HG02678 (cell line): Measurements from ENCODE around the gene LYPD6B.

Experiments
- ATAC-seq: cut with Tn5 transposase; IDR thresholded peaks from one replicate; pipeline ENCODE4 v1.9.1; 2021; ENCODE audit warnings: mild to moderate bottlenecking, moderate library complexity; ENCODE audit not compliant: unreplicated experiment

Gene LYPD6B

DNA sequence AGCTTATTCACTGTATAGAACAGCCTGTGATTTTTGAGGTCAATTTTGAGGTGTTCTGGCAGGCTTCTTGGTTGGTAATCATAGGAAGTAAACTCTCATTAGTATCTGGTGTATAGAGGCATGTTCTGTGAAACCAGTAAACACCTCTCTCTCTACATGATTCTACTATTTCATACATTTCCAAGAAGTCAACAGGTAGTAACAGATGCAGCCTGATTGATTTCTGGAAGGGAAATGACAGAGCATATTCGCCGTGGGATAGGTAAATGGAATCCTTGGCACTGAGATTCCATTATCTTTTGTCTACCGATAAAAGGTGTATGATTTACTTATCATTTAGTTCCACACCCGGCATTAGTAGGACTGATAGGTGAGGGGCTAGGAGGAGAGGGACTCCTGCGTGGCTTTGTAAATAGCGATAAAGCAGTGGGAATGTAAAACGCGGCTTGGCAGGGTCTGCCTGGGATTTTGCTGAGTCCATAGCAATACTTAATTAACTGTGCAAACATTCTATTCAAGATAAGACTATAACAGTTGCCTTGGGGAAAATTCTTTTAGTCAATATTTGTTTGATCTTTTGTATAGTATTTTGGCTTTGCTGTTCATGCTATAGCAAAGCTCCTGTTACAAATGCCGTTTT, 32.3 kb downstream of the LYPD6B start:
- ATAC-seq = no peak

DNA sequence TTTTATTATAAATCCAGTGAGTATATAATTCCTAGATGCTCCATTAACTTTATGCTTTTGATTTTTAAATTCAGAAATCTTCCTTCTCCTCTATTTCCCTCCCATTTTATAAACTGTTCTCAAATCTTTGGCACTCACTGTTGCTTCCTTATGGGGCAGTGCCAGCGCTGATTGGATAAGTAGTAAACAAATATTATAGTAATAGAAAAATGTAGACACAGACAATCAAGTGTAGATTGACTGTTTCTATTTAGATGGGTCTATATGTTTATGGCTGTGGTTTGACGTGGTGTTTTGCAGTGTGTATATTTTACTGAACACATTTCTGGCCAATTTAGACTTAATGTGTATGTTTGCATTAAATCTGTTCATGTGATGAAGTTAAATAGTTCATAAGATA, 36.6 kb downstream of the LYPD6B start:
- ATAC-seq = no peak

DNA sequence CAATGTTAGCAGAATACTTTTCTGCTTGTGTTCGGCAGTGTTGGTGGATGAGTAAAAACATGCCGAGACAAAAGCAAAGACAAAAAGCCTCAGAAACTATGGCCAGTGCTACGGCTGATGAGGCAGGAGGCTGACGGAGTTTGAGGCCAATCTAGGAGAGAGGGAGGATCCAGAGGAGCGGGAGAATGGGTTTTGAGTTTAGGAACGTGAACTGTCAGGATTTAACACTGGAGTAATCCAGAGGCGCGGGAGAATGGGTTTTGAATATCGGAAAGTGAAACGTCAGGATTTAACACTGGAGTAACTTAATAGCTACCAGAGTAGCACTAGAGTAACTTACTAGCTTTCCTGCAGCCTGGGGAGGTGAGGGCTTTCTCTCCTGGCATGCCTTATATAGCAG, 37.4 kb downstream of the LYPD6B start:
- no peak for ATAC-seq

DNA sequence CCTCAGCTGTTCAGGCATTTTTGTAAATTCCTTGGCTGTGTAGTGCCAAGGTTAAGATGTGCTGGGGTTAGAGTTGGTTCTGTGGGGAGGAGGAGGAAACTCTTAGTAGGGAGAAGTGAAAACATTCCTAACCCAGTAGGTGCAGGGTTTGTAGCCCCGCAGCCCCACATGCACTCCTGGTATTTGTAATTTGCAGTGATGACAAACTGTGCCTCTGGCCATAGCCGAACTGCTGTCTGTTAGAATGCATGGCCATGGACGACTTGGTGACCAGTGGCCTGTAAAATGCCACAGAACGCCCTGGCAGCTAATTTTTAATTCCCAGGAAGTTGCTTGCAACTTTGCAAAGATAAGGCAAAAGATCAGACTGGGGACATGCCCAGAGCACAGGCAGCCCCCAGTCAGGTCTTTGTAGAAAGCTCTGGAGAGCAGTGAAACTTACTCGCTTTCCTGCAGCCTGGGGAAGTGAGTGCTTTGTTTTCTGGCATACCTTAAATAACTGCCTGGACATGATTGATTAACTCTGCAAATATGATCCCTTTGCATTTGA, 38.4 kb downstream of the LYPD6B start:
- no peak for ATAC-seq

DNA sequence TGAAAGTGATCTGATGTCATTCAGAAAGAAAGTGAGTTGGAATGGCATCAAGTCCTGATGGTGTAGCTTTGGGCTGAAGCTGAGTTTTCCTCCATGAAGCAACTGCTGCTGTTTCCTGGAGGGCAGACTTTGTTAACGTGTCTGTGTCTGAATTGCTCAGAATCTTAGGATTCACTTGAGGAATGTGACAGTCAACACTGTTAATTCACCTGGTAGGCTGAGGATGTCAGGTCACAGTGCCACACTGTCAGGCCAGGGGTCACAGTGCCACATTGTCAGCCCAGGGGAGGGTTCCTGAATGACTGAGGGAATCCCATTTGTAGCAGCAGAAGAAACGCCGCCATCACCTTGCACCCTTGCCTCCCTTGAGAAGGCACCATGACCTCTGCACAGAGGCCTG, 39.4 kb downstream of the LYPD6B start:
- no peak for ATAC-seq

DNA sequence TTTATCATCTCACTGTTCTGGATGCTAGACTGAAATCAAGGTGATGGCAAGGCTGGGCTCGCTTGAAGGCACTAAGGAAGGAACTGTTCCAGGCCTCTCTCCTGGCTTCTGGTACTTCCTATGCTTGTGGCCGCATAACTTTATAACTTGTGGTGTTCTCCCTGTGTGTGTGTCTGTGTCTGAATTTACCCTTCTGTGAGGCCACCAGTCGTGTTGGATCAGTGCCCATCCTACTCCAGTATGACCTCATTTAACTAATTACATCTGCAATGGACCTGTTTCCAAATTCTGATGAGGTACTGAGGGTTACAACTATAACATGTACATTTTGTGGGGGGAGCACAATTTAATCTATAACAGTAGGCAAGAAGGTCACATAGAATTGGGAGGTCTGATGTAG, 41.6 kb downstream of the LYPD6B start:
- ATAC-seq = no peak

DNA sequence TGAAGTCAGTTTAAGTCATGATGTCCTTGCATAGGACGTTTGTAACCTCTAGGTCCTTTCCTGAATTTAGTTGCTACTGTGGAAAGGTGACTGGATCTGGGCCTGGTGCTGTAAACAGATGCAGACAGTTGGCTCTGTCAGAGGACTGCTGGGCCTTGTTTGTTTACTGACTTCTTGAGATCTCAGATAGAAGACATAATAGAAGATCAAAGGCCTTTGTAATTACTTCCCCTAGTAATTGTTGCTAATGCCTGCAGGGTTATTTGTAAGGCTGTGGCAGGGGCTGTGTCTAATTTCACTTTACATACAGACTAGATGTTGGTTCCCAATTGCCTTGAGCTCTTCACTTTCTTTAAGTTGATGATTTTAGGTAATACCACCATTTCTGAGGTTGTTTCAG, 42.5 kb downstream of the LYPD6B start:
- no peak for ATAC-seq

DNA sequence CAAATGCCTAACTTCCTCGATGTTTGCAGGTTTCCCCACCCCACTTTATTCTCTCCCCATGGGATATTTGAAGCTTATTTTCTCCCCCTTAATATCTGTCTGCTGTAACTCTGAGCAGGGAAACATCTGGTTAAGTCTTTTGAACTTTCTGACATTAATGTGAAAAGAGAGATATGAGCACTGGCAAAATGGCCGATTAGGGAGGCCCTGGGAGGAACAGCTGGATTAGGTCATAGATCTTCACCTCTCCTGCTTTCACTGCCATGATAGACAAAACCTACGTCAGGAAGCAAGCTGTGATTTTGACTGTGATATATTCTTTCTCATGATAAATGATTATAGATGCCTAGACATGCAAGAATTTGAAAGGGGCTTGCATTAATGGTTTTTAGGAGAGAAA, 43.6 kb downstream of the LYPD6B start:
- ATAC-seq = no peak

DNA sequence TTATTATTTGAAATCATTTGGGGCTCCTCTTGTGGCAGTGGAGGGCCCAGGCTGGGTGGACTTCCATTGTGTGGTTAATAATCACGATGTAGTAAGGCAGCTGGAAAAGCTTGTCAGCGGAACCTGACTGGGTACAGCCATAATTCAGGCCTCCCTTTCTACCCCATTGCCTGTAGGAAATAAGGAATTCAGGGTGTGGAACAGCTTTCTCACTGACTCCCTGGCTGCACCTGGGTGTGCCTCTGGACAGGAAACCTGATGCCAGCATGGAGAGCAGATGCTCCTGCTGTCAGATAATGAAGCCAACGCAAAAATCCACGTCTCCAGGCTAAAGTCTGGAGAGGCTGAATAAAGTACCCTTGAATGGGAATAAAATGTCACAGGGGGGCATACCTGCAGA, 44.2 kb downstream of the LYPD6B start:
- no peak for ATAC-seq

DNA sequence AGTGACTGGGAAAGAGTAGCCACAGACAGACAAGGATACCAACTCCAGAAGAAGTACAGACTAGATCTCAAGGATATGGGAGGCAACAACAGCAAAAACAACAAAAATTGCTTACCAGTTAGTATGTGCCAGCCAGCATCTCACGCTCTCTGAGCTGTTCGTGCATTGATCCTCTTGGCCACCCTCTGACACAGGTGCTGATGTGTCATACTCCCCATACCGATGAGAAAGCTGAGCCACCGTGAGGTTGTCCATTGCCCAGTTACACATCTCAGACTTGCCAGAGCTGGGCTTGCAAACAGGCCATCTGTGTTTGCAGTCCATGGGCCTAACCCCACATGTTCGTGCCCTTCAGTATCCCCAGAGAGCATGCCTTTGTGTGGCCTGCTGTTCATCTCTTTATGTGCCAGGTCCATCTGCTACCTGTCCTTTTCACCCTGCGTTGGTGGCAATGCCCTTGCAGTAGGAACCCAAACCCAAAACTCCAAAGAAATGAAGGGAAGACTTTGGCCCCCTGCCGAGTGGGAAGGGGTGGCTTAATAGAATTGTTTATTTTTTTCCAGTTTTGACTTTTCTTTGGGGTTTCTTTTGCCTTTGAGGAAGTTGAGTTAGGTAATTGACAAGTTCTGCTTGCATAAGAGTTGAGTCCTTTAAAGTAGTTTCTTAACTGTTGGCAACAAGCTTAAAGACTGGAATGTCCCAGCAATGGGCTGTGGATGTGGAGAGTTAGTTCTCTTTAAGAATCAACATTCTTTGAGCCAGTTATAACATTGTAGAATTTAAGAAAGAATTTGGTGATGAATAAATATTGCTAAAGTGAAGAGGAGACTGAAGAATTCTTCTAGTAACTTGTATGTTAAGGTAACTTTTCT, 46.7 kb downstream of the LYPD6B start:
- ATAC-seq = no peak

DNA sequence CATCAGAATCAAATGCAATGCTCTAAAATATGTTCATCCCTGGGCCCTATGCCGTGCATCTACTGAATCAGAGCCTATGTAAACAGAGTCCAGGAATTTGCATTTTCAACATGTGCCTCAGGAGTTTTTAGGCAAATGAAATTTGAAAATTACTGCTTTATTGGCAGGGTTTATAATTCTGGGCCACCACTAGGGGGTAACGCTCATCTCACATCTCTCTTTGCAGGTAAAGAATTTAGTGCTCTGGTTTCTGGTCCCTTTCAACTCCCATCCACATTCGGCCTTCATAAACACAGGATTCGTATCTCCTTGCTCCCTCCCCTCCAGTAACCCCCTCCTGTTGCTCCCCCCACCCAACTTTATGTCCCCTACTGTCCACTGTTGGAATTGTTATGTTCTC, 49.3 kb downstream of the LYPD6B start:
- ATAC-seq = no peak

DNA sequence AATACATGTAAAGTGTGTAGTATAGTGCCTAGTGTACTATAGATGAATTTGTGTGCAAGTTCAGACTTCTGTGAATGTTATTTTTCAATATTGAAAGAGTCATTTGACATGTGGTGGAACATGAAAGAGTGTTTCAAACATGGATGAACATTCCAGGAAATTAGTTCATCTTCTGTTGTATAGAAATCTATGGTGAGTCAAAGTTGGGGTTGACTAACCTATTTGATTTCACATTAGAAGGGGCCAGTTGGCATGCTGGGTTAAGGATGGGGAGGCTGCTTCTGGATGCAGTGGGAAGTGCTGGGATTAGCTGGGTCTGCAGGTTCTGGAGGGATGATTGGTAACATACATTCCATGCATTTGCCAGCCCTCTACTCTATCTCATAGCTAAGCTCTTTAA, 50.6 kb downstream of the LYPD6B start:
- ATAC-seq = no peak

DNA sequence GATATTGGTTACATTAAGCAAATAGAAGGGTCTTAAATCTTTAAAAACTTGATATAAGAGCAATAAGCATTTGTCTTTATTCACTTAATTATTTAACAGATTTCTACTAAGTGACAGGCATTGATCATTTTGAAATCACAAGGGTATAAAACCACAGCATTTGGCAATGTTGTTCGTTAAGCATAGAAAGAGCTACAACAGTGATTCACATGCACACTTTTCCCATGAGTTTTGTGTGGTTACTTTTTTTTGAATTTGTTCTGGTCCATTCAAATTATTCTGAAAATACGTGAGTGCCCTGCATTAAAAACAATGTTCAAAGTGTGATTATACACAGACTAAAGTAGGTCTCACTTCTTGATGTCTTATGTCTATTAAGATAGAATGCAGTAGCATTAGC, 52.2 kb downstream of the LYPD6B start:
- no peak for ATAC-seq

DNA sequence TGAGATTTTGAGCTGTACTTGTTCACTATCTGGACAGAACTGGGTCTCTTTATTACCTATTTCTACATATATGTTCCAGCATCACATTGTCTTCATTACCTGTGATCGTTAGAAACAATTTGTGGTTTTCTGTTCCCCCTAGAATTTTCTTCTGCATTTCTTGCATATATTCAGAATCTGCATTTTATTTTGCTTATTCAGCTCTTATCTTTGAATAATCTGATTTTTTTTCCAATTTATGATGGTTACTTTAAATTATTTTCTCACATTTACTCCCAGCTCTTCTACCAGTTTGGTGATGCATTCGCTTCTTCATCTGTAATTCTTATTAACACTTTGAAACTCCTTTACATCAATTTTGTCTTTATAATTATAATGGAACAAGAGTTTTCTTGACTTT, 55.1 kb downstream of the LYPD6B start:
- ATAC-seq = no peak

DNA sequence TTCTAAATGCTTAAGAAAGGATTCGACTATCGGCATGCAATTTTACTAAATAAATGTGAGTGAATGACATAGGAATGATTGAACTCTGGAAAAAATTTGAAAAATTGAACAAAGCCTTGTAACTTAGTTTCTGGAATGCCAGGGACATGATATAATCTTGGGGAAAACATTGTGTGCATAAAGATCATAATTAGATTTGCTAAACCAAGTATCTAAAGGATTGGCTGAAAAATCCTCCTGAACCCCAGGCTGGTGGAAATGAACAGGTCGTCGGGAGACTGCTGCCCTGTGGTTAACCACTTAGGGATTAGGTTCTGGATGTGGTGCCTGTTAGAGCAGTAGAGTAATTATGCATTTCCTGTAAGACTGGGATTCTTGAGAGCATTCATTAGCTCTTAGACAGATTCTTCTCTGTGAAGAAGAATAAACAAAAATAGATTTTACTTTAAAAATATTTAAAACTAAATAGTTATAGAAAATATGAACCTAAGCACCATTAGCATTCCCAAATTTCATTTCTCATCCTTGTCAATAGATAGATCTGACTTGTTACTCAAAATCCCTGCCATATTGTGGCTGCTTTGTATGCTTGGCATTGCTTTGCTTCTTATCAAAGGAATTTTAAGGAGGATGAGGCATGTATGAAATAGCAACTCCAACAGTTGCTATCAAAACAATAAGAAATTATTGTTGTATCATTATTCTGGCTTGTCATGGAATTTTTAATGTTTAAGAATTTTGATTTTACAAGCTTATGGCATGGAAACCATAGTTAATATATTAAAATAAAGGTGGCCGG, 55.9 kb downstream of the LYPD6B start:
- no peak for ATAC-seq

DNA sequence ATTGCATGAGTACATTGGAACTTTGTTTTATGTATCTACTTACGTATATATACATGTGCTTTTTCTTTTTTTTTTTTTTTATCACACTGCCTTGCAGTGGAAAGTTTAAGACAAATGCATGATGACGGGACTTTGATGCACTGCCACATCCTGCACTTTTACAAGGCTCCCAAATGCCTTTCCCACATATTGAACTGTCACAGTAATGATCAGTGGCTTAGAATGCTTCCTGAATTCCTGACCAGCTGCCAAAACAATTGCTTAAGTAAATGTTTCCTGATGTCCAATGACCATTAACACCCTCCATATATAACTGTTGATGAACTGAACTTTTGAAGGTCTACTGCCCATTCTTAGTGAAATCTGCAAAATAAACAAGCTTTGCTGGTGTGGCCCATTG, 60.2 kb downstream of the LYPD6B start:
- ATAC-seq = no peak

DNA sequence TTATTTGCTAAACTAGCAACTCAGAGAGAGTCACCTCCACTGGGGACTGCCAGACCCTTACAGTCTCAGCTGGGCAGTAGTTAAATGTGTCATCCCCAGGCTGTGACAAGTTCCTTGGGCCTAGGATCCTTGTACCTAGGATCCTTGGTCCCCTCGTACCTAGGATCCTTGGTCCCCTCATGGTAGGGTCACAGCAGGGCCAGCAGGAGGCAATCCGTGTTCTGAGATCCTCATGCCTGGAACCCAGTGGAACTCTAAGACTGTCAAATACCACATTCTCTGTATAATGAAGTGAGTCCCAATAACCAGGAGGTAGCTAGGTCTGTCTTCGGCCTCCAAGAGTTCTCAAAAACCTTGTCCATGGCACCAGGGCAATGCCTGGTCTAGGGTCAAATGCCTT, 60.8 kb downstream of the LYPD6B start:
- no peak for ATAC-seq

DNA sequence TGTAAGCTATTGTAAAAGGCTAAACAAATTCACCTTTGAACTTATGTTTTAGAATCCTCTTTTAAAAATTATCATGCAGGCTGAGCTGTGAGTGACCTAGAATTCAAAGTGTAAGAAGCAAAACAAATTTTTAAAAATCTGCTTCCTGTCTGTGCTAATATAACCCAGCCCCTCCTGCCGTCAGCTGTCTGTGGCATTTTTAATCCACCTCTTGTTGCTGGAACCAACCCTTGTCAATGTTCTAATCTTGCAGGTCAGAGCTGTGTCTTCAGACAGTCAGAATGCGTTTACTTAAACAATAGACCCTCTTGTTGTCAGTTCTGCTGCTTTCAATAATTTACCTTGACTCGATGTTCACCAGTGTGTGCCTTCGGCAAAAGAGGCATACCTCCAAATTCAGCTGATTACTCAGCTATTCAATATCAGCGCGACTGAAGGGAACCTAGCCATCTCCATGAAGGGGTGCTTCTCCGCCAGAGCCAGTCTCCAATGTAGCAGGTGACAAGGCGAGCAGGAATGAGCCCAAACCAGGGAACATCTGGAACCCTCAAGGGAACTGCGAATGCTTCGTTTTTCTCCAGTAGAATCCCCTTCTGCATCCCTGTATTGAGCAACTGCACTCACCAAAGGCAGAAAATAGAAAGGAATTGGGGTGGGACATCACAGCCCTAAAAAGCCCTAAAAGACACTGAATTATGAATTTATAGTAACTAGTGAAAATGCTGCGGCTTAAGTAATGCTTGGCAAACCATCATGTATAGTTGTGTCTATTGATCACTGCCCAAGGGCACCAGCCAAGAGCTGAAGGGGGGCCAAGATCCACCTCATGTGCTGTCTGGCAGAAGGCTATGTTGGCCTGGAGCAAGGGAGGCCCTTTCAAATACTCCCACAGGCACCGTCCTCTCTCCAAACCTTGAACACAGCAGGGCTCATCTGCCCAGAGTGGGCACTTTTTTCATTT, 62.5 kb downstream of the LYPD6B start:
- no peak for ATAC-seq

DNA sequence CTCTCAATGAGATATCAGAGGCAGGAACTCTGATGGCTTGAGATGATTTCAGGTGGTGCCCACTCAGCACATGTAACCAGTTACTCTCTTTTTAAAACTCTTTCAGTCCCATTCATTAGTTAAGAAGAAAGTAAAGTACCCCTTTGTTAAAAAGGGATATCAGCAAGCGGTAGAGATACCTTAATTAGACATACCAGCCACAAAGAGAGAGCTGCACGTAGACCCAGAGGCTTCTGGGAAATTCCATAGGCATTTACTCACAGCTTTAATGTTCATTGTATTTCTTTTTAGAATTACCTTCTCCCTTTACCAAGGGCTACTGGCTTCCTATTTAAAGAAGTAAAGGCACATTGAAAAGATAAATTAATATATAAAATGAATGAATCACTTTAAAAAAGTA, 63.3 kb downstream of the LYPD6B start:
- ATAC-seq = no peak

DNA sequence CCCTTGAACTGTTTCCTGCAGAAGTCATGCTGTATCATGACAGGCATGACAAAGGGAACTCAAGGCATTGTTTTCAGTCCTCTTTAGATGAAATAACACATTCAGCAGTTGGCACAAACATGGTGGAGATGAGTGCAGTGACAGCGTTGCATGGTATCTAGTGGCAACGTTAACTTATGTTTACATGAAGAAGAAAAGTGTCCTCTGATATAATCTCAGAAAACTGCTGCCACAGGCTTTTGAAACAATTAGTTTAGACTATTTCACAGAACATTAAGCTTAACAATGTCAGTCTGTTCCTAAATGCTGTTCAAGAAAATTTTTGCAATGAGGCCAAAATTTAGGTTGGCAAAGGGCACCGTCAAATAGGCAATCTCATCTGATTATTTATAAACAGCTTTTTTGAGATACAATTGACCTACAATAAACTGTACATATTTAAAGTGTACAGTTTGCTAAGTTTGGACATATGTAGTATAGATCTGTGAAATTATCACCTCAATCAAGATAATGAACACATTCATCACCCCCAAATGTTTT, 64.7 kb downstream of the LYPD6B start:
- ATAC-seq = no peak
